OCI-LY7 (cell line): Measurements from ENCODE around the gene LRRFIP1.

Source experiments
- CTCF ChIP-seq: fragments of 200-600 bp; sonication (generic); conservative IDR thresholded peaks from 2 replicates; pipeline ENCODE4 v1.5.1; 2014; ENCODE audit warnings: mild to moderate bottlenecking, antibody characterized with exemption, low read length, moderate library complexity, mixed read lengths
- EZH2phosphoT487 ChIP-seq: fragments of 200-600 bp; sonication (generic); IDR thresholded peaks from 2 replicates; pipeline ENCODE4 v1.6.1; 2018; ENCODE audit warnings: low read depth, borderline replicate concordance, mild to moderate bottlenecking, mixed run types, antibody characterized with exemption, low read length, moderate library complexity, mixed read lengths

GRCh38 chr2:237736783-237737182, 109.4 kb downstream of the LRRFIP1 start:
- no peak for TF ChIP-seq CTCF
- no peak for TF ChIP-seq EZH2phosphoT487
